ENCODE results near the gene OR8K5. TPM values are rescaled to one million over a fixed set of nuclear protein-coding genes. Genes with fewer than 3 reads are reported as not detected.

OR8K5 gene
- total and polyA plus RNA-seq, 4 donors: not detected

DNA sequence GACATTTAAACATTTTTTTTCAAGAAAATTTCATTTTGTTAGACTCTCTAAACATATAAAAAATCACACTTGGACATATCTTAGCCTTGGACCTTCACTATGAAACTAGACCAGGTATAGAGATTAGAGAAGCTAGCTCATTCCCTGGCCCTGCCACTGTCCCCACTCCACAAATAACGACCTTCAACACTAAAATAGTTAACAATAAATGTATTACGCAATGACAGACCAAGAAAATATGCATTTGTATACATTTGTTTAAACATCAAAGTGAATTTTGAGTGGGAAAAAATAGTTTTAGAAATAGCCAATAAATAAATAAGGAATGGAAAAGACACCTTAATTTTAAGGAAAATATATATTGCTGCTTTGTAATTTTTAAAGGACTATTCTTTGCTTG, 37.2 kb upstream of the OR8K5 start:
- no peak for TF ChIP-seq GABPA (IDR thresholded peaks at IDR 0.05 in 1 of 2, conservative IDR thresholded peaks at IDR 0.05 in 1 of 2)
- no peak for TF ChIP-seq SP1 (IDR thresholded peaks at IDR 0.05)
- no peak for TF ChIP-seq HNF4G (IDR thresholded peaks at IDR 0.05)
- TF ChIP-seq HNF4A (conservative IDR thresholded peaks at IDR 0.05): no peak
- TF ChIP-seq, protein P1, sequence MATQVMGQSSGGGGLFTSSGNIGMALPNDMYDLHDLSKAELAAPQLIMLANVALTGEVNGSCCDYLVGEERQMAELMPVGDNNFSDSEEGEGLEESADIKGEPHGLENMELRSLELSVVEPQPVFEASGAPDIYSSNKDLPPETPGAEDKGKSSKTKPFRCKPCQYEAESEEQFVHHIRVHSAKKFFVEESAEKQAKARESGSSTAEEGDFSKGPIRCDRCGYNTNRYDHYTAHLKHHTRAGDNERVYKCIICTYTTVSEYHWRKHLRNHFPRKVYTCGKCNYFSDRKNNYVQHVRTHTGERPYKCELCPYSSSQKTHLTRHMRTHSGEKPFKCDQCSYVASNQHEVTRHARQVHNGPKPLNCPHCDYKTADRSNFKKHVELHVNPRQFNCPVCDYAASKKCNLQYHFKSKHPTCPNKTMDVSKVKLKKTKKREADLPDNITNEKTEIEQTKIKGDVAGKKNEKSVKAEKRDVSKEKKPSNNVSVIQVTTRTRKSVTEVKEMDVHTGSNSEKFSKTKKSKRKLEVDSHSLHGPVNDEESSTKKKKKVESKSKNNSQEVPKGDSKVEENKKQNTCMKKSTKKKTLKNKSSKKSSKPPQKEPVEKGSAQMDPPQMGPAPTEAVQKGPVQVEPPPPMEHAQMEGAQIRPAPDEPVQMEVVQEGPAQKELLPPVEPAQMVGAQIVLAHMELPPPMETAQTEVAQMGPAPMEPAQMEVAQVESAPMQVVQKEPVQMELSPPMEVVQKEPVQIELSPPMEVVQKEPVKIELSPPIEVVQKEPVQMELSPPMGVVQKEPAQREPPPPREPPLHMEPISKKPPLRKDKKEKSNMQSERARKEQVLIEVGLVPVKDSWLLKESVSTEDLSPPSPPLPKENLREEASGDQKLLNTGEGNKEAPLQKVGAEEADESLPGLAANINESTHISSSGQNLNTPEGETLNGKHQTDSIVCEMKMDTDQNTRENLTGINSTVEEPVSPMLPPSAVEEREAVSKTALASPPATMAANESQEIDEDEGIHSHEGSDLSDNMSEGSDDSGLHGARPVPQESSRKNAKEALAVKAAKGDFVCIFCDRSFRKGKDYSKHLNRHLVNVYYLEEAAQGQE (IDR thresholded peaks at IDR 0.05): no peak
- no peak for TF ChIP-seq FOXA1 (IDR thresholded peaks at IDR 0.05)

DNA sequence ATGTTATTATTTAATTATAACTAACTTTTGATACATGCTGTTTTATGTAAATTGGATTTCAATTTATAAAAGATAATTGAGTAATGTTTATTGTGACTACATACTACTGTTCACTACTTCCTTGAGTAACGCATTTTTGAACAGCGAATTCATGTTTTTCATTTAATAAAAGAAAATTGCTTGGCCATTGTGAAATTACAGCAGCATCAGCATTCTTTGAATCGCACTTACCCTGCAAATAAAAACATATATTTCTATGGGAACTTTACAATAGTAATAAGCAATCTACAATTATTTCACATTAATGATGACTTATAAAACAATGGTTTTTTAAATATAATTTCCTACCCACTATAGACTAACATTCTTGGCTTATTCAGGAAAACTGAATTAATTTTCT, 36.6 kb upstream of the OR8K5 start:
- no peak overlapping the region for H3K27ac ChIP-seq (ENCODE audit: low read depth in 1 of 2, low read length in 2 of 2)
- no peaks in the 10 kb centered on the region for H3K4me1 ChIP-seq (ENCODE audit: control insufficient read depth in 4 of 4, insufficient read depth in 4 of 4, low read length in 3 of 4)
- no peaks in the 10 kb centered on the region for H3K9me3 ChIP-seq (ENCODE audit: control insufficient read depth in 4 of 4, low read length in 3 of 4)
- no peak for DNase-seq (ENCODE audit: low spot score)
- 73% methylated on average over 3 of the region's 3 CpGs for WGBS
- TF ChIP-seq FOXA2 (IDR thresholded peaks at IDR 0.05): no peak
- TF ChIP-seq, protein P2, sequence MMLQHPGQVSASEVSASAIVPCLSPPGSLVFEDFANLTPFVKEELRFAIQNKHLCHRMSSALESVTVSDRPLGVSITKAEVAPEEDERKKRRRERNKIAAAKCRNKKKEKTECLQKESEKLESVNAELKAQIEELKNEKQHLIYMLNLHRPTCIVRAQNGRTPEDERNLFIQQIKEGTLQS (IDR thresholded peaks at IDR 0.05): no peak
- TF ChIP-seq, protein P1 (IDR thresholded peaks at IDR 0.05): no peak
- no peak for TF ChIP-seq EGR1 (IDR thresholded peaks at IDR 0.05; ENCODE audit: low read depth in 2 of 2)
- no peak for TF ChIP-seq FOXA1 (IDR thresholded peaks at IDR 0.05)
- TF ChIP-seq, protein P3, sequence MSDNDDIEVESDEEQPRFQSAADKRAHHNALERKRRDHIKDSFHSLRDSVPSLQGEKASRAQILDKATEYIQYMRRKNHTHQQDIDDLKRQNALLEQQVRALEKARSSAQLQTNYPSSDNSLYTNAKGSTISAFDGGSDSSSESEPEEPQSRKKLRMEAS (IDR thresholded peaks at IDR 0.05): no peak
- TF ChIP-seq SP1 (IDR thresholded peaks at IDR 0.05): no peak
- no peak for TF ChIP-seq YY1 (IDR thresholded peaks at IDR 0.05)
- no peak for TF ChIP-seq HNF4A (conservative IDR thresholded peaks at IDR 0.05)
- TF ChIP-seq, protein P4, sequence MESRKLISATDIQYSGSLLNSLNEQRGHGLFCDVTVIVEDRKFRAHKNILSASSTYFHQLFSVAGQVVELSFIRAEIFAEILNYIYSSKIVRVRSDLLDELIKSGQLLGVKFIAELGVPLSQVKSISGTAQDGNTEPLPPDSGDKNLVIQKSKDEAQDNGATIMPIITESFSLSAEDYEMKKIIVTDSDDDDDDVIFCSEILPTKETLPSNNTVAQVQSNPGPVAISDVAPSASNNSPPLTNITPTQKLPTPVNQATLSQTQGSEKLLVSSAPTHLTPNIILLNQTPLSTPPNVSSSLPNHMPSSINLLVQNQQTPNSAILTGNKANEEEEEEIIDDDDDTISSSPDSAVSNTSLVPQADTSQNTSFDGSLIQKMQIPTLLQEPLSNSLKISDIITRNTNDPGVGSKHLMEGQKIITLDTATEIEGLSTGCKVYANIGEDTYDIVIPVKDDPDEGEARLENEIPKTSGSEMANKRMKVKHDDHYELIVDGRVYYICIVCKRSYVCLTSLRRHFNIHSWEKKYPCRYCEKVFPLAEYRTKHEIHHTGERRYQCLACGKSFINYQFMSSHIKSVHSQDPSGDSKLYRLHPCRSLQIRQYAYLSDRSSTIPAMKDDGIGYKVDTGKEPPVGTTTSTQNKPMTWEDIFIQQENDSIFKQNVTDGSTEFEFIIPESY (IDR thresholded peaks at IDR 0.05): no peak
- no peak for TF ChIP-seq RAD21 (IDR thresholded peaks at IDR 0.05)
- no peak for TF ChIP-seq JUND (IDR thresholded peaks at IDR 0.05)
- H3K36me3 ChIP-seq (ENCODE audit: control insufficient read depth in 4 of 4, insufficient read depth in 3 of 4, low read depth in 1 of 4, low read length in 3 of 4): no peaks in the 10 kb centered on the region
- H3K9ac ChIP-seq (ENCODE audit: low read depth in 1 of 2, low read length in 2 of 2): no peak overlapping the region
- H3K4me3 ChIP-seq (ENCODE audit: low read depth in 1 of 3, low read length in 3 of 3): no peak overlapping the region
- H3K27me3 ChIP-seq (ENCODE audit: control insufficient read depth in 4 of 4, insufficient read depth in 4 of 4, low read length in 3 of 4): no peaks in the 10 kb centered on the region

More for the DNA sequence above, 37.2 kb upstream of the OR8K5 start:
- Histone ChIP-seq H3K9me3 (ENCODE audit: control insufficient read depth in 4 of 4, low read length in 3 of 4) (no peaks in the 10 kb centered on the region), H3K27ac (ENCODE audit: low read depth in 1 of 2, low read length in 2 of 2) (no peak overlapping the region), H3K9ac (ENCODE audit: low read depth in 1 of 2, low read length in 2 of 2) (no peak overlapping the region), H3K27me3 (ENCODE audit: control insufficient read depth in 4 of 4, insufficient read depth in 4 of 4, low read length in 3 of 4) (no peaks in the 10 kb centered on the region), H3K36me3 (ENCODE audit: control insufficient read depth in 4 of 4, insufficient read depth in 3 of 4, low read depth in 1 of 4, low read length in 3 of 4) (no peaks in the 10 kb centered on the region), H3K4me1 (ENCODE audit: control insufficient read depth in 4 of 4, insufficient read depth in 4 of 4, low read length in 3 of 4) (no peaks in the 10 kb centered on the region), H3K4me3 (ENCODE audit: low read depth in 1 of 3, low read length in 3 of 3) (no peak overlapping the region)
- DNase-seq (ENCODE audit: low spot score): no peak
- 55% methylated on average over 2 of the region's 2 CpGs for WGBS

Measured in liver (tissue), 9 donors.